Measurements from ENCODE around the gene PTX3. TPM values are rescaled to one million over a fixed set of nuclear protein-coding genes. Genes with fewer than 3 reads are reported as not detected.

Gene PTX3
- total and polyA plus RNA-seq, 10 of the 15 experiments (the other 5 are each of a cell fraction or from before 2014, with no cell fraction given) = 0.03 to 0.11 (median 0.06) TPM; not detected in 7

GRCh38 chr3:157392104-157392503 is 44.5 kb upstream of the PTX3 start (continued):
- no peak for TF ChIP-seq CEBPB (IDR thresholded peaks at IDR 0.05; ENCODE audit: borderline replicate concordance in 1 of 2, low read depth in 2 of 2, low read length in 2 of 2)
- no peak for TF ChIP-seq PKNOX1 (IDR thresholded peaks at IDR 0.05)
- no peak for TF ChIP-seq YBX1 (IDR thresholded peaks at IDR 0.05)
- TF ChIP-seq EZH2 (IDR thresholded peaks at IDR 0.05; ENCODE audit: borderline replicate concordance, control insufficient read depth, low read depth, low read length) = no peak
- no peak for TF ChIP-seq HDGF (IDR thresholded peaks at IDR 0.05)

- no peaks in the 10 kb centered on the region for H3K27me3 ChIP-seq (replicated peaks in 1 of 2; ENCODE audit: control insufficient read depth in 2 of 2, insufficient read depth in 2 of 2, low read length in 1 of 2)
- no peak overlapping the region for H3K4me2 ChIP-seq (ENCODE audit: control insufficient read depth, insufficient read depth)
- H2AFZ ChIP-seq (ENCODE audit: control insufficient read depth, low read depth, low read length) = no peak overlapping the region
- in situ Hi-C loops (cut with MboI) (no loop called here), intact Hi-C loops (cut with micrococcal nuclease; ENCODE audit: unreplicated experiment) (no loop called here)
- BruUV-seq (replicated peaks) = no TSS peak
- DNase-seq (ENCODE audit: low read depth, low spot score) (no peak), FAIRE-seq (no peak), ATAC-seq (no peak)
- H3K36me3 ChIP-seq (ENCODE audit: control insufficient read depth in 2 of 2, insufficient read depth in 2 of 2, low read length in 1 of 2) = no peaks in the 10 kb centered on the region
- H3K4me3 ChIP-seq = no peak overlapping the region
- no peaks in the 10 kb centered on the region for H3K9me3 ChIP-seq (replicated peaks; ENCODE audit: control insufficient read depth, insufficient read depth, low read length)
- H3K79me2 ChIP-seq (ENCODE audit: control insufficient read depth, insufficient read depth, low read length) = no peaks in the 10 kb centered on the region
- H3K4me1 ChIP-seq (ENCODE audit: control insufficient read depth, insufficient read depth, low read length) = no peaks in the 10 kb centered on the region
- no peak overlapping the region for H3K9ac ChIP-seq (ENCODE audit: control insufficient read depth, insufficient read depth, low read length)
- ChIA-PET RAD21 (ENCODE audit: unreplicated experiment) (no interaction called here), SMC1A (ENCODE audit: uncharacterized antibody, unreplicated experiment) (interaction anchor here (0.6 kb wide), 2 partner anchors 42 to 1647 kb away, joined by 3 to 4 read pairs; no protein-coding TSS in a partner anchor), CTCF (interaction anchor here (0.7 kb wide), 1 partner anchor 975 kb away, joined by 3 read pairs; no protein-coding TSS in a partner anchor), POLR2A (no interaction called here)
- no peak overlapping the region for H3K27ac ChIP-seq (ENCODE audit: control insufficient read depth, insufficient read depth)
- no peaks in the 10 kb centered on the region for H4K20me1 ChIP-seq (ENCODE audit: control insufficient read depth, insufficient read depth)
- no peak for TF ChIP-seq POLR2AphosphoS2 (IDR thresholded peaks at IDR 0.05; ENCODE audit: low read depth, low read length)
- no peak for TF ChIP-seq ELK1 (IDR thresholded peaks at IDR 0.05; ENCODE audit: low read depth, low read length)
- TF ChIP-seq SUPT20H (IDR thresholded peaks at IDR 0.05; ENCODE audit: borderline replicate concordance, control insufficient read depth, low read depth, low read length) = no peak
- no peak for TF ChIP-seq ZBTB33 (IDR thresholded peaks at IDR 0.05)
- no peak for TF ChIP-seq SP1 (IDR thresholded peaks at IDR 0.05; ENCODE audit: low read depth, low read length)
- TF ChIP-seq SRF (IDR thresholded peaks at IDR 0.05; ENCODE audit: low read depth in 2 of 2, low read length in 2 of 2) = no peak
- TF ChIP-seq BCL3 (IDR thresholded peaks at IDR 0.05; ENCODE audit: borderline replicate concordance, insufficient read depth, low read depth, low read length, poor library complexity, severe bottlenecking) = no peak
- no peak for TF ChIP-seq STAT1 (conservative IDR thresholded peaks at IDR 0.05)
- no peak for TF ChIP-seq CREB1 (IDR thresholded peaks at IDR 0.05; ENCODE audit: low read depth)
Observed at GRCh38 chr3:157393113-157393512, 43.5 kb upstream of the PTX3 start.
